DOHH2 (cell line): ENCODE measurements around the gene PSG4.
"Not testable (repeated sequence)": the region's sequence is repeated elsewhere in the genome, so short reads cannot be mapped to it uniquely, and the experiment has no call there.

Experiments used
- H3F3A ChIP-seq: fragments of 200-600 bp; sonication (generic), shearing (Covaris generic); 2 replicates; pipeline ENCODE4 v1.6.0; 2016; ENCODE audit warnings: antibody characterized with exemption, mild to moderate bottlenecking; ENCODE audit not compliant: control insufficient read depth, insufficient read depth
- H3K27ac ChIP-seq: fragments of 200-600 bp; sonication (generic); 2 replicates; pipeline ENCODE4 v1.5.1; 2014; ENCODE audit warnings: low read depth, mild to moderate bottlenecking, low read length, moderate library complexity
- H3K27me3 ChIP-seq: fragments of 200-600 bp; sonication (generic); 2 replicates; pipeline ENCODE4 v1.6.1; 2014; ENCODE audit warnings: mild to moderate bottlenecking, low read length, mixed read lengths; ENCODE audit not compliant: control insufficient read depth
- H3K36me3 ChIP-seq: fragments of 200-600 bp; sonication (generic); 2 replicates; pipeline ENCODE4 v1.6.1; 2014; ENCODE audit warnings: mild to moderate bottlenecking, low read length, moderate library complexity, mixed read lengths; ENCODE audit not compliant: control insufficient read depth
- H3K4me1 ChIP-seq: fragments of 200-600 bp; sonication (generic); 2 replicates; pipeline ENCODE4 v1.6.1; 2014; ENCODE audit warnings: mild to moderate bottlenecking, low read length, mixed read lengths; ENCODE audit not compliant: control insufficient read depth
- H3K4me2 ChIP-seq: fragments of 200-600 bp; sonication (generic); 2 replicates; pipeline ENCODE4 v1.6.0; 2014; ENCODE audit warnings: mild to moderate bottlenecking, low read length, moderate library complexity
- H3K4me3 ChIP-seq: fragments of 200-600 bp; sonication (generic); 2 replicates; pipeline ENCODE4 v1.5.1; 2014; ENCODE audit warnings: mild to moderate bottlenecking, low read length, mixed read lengths
- H3K79me2 ChIP-seq: fragments of 200-600 bp; sonication (generic); 2 replicates; pipeline ENCODE4 v1.6.1; 2014; ENCODE audit warnings: mild to moderate bottlenecking, low read length, mixed read lengths; ENCODE audit not compliant: control insufficient read depth
- H3K9me2 ChIP-seq: fragments of 200-600 bp; sonication (generic); replicated peaks from 2 replicates; pipeline ENCODE4 v1.6.1; 2014; ENCODE audit warnings: mild to moderate bottlenecking, low read length, mixed read lengths; ENCODE audit not compliant: control insufficient read depth
- H3K9me3 ChIP-seq: fragments of 200-600 bp; sonication (generic); 2 replicates; pipeline ENCODE4 v1.6.1; 2014; ENCODE audit warnings: antibody characterized with exemption, low read length, mixed read lengths; ENCODE audit not compliant: control insufficient read depth, insufficient read depth
- H4K20me1 ChIP-seq: fragments of 200-600 bp; sonication (generic); 2 replicates; pipeline ENCODE4 v1.6.0; 2014; ENCODE audit warnings: low read depth, mild to moderate bottlenecking, antibody characterized with exemption, low read length, moderate library complexity; ENCODE audit not compliant: control insufficient read depth, insufficient read depth

The PSG4 gene

GRCh38 chr19:43205471-43206105, at the start of gene PSG4:
Gene PSG4, minus strand, starts transcription at chr19:43205638. Its CDS starts 102 bp downstream, at chr19:43205536.
- not testable (repeated sequence) for H3K4me1 ChIP-seq, H3K27ac ChIP-seq, H3K9me2 ChIP-seq, H3K27me3 ChIP-seq, H3F3A ChIP-seq, H3K36me3 ChIP-seq, H3K9me3 ChIP-seq, H3K4me2 ChIP-seq, H4K20me1 ChIP-seq, H3K4me3 ChIP-seq, H3K79me2 ChIP-seq

GRCh38 chr19:43251428-43251827, 46.0 kb upstream of the PSG4 start:
- not testable (repeated sequence) for H3K4me3 ChIP-seq, H3K36me3 ChIP-seq, H3K27ac ChIP-seq, H3K4me2 ChIP-seq, H3K27me3 ChIP-seq, H3K79me2 ChIP-seq, H3K4me1 ChIP-seq, H3K9me3 ChIP-seq, H3F3A ChIP-seq, H4K20me1 ChIP-seq, H3K9me2 ChIP-seq

DNA sequence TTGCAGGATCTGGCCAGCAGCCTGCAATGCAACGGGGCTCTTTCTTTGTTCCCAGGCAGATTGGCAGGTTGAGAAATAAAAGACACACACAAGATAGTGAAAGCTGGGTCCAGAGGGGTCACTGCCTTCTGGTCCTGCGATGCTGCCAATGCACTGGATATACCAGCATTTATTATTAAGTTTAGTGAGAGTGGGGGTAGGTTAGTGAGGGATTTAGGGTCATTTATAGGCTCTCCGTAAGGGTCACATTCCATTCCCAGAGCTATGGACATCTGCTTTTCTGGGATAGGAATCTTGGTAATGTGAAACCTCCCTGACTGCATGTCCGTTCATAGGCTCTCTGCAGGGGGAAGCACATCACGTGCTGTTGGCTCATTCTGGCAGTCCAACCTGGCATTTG, 44.9 kb upstream of the PSG4 start:
- H3K79me2 ChIP-seq, H3K27ac ChIP-seq: not testable (repeated sequence)

DNA sequence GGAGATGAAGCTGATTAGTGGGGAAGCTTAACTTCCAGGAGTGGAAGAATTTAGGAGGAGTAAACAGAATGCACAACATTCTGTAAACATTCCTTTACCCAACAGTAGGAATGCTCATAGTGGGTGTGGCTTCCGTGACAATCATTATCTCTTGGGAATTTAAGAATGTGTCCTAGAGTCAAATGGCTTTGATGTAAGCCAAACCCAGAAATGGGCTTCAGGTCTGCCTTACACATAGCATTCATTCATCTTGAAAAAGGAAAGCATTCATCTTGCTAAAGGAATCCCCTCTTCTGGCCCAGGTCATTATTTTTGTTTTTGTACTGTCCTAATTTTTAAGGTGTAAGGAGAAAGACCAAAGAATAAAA, 43.2 kb upstream of the PSG4 start:
- H3K36me3 ChIP-seq, H4K20me1 ChIP-seq, H3K9me2 ChIP-seq, H3K4me1 ChIP-seq, H3K9me3 ChIP-seq, H3K4me3 ChIP-seq, H3K4me2 ChIP-seq, H3F3A ChIP-seq, H3K27ac ChIP-seq, H3K79me2 ChIP-seq, H3K27me3 ChIP-seq: not testable (repeated sequence)

More for the DNA sequence above, 44.9 kb upstream of the PSG4 start:
- not testable (repeated sequence) for H3K27me3 ChIP-seq, H4K20me1 ChIP-seq, H3K9me3 ChIP-seq, H3K4me1 ChIP-seq, H3K4me2 ChIP-seq, H3K9me2 ChIP-seq, H3F3A ChIP-seq, H3K36me3 ChIP-seq, H3K4me3 ChIP-seq

DNA sequence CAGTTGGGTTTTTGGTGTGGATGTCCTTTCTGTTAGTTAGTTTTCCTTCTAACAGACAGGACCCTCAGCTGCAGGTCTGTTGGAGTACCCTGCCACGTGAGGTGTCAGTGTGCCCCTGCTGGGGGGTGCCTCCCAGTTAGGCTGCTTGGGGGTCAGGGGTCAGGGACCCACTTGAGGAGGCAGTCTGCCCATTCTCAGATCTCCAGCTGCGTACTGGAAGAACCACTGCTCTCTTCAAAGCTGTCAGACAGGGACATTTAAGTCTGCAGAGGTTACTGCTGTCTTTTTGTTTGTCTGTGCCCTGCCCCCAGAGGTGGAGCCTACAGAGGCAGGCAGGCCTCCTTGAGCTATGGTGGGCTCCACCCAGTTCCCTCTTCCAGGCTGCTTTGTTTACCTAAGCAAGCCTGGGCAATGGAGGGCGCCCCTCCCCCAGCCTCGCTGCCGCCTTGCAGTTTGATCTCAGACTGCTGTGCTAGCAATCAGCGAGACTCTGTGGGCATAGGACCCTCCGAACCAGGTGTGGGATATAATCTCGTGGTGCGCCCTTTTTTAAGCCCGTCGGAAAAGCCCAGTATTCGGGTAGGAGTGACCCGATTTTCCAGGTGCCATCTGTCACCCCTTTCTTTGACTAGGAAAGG, 41.9 kb upstream of the PSG4 start:
- H3K9me2 ChIP-seq: not testable (repeated sequence)

GRCh38 chr19:43245848-43246247, 40.4 kb upstream of the PSG4 start:
- H3K4me2 ChIP-seq, H3F3A ChIP-seq, H3K9me2 ChIP-seq, H4K20me1 ChIP-seq, H3K27me3 ChIP-seq, H3K4me3 ChIP-seq, H3K4me1 ChIP-seq, H3K9me3 ChIP-seq, H3K79me2 ChIP-seq, H3K36me3 ChIP-seq, H3K27ac ChIP-seq: not testable (repeated sequence)

More for the DNA sequence above, 41.9 kb upstream of the PSG4 start:
- not testable (repeated sequence) for H3K4me3 ChIP-seq, H3F3A ChIP-seq, H3K36me3 ChIP-seq, H3K4me1 ChIP-seq, H3K79me2 ChIP-seq, H3K27me3 ChIP-seq, H3K27ac ChIP-seq, H4K20me1 ChIP-seq, H3K9me3 ChIP-seq, H3K4me2 ChIP-seq

GRCh38 chr19:43242211-43242610, 36.8 kb upstream of the PSG4 start:
- H3K9me3 ChIP-seq, H3K79me2 ChIP-seq, H3K36me3 ChIP-seq, H3K27ac ChIP-seq, H3K27me3 ChIP-seq, H3K4me1 ChIP-seq, H4K20me1 ChIP-seq, H3K9me2 ChIP-seq, H3K4me2 ChIP-seq, H3K4me3 ChIP-seq, H3F3A ChIP-seq: not testable (repeated sequence)

- H3K79me2 ChIP-seq, H3K36me3 ChIP-seq, H3F3A ChIP-seq, H3K9me3 ChIP-seq, H3K4me1 ChIP-seq, H4K20me1 ChIP-seq, H3K9me2 ChIP-seq, H3K4me3 ChIP-seq, H3K4me2 ChIP-seq, H3K27me3 ChIP-seq, H3K27ac ChIP-seq: not testable (repeated sequence)
Measured at GRCh38 chr19:43238213-43238612, 32.8 kb upstream of the PSG4 start.
